Fibroblast of skin of back (primary cell): ENCODE data around the gene CHGA.

Experiments used
- DNase-seq: peaks from one replicate; pipeline ENCODE4 v3.0.0-alpha.2; 2013

Gene CHGA

DNA sequence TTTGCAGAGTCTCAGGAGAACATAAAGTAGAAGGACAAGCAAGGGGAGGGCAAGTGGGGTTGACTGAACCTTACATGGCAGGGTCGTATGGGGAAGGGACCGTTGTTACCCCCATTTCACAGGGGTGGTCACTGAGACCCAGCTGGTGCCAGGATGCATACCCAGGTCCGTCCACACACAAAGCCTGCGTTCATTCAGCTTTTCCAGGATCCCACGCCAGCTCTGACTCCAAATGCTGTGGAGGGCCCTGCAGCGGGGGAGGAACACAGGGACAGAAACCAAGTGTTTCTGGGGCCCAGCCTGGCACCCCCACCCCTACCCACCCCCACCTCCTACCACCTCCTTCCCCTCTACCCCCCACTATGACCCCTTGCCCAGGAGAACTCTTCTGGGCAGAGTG lies 16.5 kb upstream of the CHGA start:
- DNase-seq = no peak

DNA sequence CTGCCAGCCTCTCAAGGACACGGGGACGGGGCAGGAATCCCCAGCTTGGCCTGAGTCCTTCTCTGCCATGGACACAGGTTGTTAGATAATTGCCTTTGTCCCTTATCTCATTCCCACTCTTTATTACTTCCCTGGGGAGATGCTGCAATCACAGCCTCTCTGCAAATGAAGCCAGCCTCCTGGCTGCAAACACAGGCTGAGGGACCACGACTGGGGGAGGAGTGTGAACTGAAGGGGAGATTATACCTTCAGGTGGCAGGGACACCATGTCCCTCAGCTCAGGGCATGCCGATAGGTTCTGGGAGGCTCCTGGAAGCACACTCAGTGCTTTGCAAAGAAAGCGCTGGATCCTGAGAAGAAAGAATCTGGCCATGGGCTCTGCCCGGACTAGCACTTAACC lies 16.1 kb upstream of the CHGA start:
- no peak for DNase-seq

DNA sequence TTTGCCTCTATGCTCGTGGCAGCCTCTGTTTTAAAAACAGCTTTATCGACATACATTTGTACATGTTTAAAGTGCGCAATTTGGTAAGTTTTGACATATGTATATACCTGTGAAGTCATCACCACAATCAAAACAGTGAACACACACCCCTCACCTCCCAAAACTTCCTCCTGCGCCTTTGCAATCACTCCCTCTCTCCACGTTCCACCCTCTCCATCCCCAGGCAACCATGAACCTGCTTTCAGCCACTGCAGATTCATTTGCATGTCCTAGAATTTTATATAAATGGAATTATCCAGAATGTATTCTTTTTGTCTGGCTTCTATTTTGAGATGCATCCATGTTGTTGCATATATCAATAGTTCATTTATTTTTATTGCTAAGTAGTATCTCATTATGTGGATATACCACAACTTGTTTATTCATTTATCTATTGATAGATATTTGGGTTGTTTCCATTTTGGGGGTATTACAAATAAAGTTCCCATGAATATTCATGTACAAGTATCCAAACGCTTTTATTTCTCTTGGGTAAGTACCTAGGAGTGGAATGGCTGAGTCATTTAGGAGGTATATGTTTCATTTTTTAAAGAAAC lies 15.5 kb upstream of the CHGA start:
- no peak for DNase-seq

DNA sequence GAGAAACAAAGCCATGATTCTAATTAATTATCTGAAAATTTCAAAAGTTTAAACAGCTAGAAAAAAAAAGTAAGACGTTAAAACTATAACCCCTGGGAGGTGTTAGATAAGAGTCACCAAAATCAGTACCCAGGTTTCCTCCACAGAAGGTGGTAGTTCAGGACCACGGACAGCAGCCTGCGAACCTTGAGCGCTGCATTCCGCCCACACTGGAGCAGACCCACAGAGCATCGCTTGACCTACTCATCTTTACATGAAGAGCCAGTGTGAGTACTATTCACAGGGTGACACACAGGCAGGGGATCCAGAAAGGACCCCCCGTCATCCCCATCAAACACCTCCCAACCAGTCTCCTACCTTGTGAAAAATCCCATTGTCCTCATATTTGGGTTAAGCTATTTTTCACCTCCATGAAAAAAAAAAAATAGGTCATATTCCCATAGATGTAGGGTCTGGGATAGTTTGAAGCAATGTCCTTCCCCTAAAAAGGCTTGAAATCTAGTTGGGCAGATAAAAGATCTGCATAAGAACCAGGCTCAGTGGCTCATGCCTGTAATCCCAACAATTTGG lies 8.8 kb upstream of the CHGA start:
- peak; percentile 30 for DNase-seq

DNA sequence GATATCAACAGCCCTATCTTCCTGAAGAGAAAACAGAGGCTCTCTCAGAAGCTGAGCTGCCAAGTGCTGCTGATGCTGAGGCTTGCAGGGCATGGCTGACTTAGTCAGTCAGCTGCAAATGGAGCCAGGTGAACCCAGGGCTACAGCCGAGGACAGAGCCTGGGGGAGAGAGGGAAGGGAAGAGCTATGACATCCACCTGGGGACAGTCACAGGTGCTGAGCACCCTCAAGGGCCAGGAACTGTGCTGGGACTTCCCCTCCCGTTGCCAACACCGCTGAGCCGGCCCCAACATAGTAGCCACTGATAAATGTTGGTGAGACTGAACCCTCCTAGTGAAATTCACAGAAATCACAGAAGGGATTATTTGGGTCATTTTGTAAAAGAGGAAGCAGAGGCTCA lies 6.7 kb upstream of the CHGA start:
- DNase-seq = no peak

DNA sequence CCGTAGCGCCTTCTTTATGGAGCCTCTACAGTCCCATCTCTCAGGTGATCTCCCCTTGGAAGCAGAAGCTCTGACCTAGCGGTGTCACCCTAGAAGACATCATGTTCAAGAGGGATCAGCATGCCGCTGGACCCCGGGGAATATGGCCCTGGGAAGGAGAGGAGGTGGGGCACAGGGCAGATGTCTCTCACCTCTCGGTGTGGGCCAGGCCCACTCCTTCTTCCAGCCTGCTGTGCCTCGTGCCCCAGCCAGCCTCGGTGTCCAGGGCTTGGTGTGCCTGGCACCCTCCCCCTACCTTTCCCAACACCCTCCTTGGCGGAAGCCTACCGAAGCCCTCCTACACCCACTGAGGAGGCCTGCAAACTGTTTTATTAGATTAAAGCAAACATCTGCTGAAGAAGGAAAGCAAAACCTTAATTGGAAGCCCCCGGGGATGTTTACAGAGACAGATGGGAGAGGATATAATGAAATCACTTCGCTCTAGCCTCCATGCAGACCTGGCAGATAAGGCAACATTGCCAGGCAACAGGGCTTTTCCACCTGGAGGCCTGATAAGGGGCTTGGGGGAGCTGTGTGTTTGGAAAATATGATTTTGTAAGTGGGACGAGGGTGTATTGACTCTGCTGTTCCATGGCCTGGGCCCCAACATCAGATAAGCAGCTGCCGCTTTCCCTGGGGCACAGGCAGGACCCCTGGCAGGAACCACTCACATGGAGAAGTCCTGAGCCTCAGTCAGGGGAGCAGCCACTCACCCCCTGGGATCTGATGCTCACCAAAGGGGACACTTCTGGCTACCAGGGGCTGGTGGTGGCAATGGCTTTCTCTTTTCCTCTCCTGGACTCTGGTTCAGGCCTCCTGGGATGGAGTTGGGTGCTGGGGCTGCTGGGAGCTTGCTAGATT lies 5.7 kb upstream of the CHGA start:
- DNase-seq = no peak

DNA sequence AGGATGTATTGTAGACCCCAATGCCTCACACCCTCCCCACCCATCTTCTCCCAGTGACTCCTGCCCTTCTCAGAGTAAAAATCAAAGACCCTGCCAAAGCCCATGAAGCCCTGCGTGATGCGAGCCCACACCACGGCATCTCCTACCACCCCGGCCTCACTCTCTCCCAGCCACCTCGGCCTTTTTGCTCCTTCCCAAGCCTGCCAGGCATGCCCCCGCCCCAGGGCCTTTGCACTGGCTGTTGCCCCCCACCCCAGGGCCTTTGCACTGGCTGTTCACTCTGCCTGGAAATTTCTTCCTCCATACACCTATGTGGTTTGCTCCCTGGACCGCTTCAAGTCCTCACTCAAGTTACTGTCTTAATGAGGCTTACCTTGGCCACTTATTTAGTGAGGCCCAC lies 5.0 kb upstream of the CHGA start:
- no peak for DNase-seq

DNA sequence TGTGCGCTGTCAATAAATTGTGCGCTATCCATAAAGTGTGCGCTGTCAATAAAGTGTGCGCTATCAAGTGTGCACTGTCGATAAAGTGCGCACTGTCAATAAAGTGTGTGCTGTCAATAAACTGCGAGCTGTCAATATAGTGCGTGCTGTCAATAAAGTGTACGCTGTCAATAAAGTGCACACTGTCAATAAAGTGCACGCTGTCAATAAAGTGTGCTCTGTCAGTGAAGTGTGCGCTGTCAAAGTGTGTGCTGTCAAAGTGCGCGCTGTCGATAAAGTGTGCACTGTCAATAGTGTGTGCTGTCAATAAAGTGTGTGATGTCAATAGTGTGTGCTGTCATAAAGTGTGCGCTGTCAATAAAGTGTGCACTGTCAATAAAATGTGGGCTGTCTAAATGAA lies 2.9 kb upstream of the CHGA start:
- no peak for DNase-seq

DNA sequence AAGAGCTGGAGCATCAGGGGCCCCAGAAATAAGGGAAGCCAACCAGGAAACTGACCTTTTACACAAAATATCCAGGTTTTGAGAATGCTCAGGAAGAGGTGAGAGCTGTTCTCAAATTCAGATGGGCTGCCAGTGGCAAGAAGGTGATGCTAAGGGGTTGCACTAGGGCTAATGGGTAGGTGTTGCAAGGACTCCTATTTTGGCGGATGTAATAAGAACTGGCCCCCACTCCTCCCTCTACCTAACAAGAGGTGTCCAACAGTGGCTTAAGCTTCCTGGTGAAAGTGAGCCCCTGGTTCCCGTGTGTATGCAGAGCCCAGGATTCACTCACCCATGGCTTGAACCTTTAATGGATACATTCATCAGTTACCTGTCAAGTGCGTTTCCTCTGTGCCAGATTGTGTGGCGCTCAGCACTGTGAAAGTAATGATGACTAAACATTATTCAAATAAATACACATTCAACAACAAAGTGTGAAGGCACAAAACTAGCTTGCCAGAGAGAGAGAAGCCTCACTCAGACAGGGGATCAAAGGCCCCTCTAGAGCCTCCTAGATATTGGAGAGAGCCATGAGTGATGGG lies 705 bp upstream of the CHGA start:
- DNase-seq = no peak

DNA sequence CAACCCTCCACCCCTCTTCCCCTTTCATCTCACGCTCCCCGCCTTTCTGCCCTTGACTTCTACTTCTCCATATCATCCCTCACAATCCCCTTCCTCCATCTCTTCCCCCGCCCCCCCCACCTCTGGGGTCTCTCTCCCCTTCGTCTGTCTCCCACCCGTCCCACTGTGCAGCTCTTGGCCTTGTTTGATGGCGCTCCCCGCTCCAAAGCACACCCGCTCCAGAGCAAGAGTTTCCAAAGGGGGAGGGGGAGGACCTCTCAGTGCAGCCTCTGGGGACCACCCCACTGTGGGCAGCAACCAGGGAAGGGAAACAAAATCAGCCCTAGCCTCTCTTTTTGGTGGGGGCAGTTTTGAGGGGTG lies 774 bp downstream of the CHGA start:
- no peak for DNase-seq

DNA sequence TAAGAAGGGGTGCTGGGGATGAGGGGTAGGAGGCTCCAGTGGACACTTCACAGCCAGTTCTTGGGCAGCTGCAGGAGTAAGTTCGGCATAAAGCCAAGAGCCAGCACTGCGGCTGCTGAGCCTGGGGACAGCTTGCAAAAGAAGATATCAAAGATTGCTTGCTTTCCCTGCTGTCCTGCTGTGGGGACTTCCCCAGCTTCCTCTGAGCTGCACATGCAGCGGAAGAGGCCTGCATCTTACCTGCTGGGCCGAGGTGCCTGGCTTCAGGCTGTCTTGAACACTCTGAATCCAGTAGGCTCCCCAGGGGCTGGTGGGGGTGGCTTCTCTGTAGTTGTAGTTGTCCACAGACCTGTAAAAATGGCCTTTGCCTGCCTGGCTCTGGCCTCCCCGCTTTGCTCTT lies 1.3 kb downstream of the CHGA start:
- DNase-seq = no peak

DNA sequence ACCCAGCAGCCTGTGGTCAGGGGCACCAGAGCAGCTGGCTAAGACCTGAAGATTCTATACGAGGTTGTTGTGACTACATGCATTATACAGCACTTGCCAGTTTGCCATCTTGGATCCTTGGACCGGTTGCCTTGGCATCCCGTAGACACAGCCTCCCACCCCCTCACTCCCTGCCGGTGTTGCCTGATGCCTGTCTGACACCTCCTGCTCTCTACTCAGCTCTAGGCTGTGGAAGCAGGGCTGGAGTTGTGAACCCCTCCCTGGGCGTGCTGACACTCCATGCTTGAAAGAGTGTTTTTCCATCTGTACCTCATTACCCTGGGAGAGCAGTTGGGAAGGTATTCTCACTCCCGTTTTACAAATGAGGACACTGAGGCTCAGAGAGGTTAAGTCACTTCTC lies 2.5 kb downstream of the CHGA start:
- DNase-seq = no peak

DNA sequence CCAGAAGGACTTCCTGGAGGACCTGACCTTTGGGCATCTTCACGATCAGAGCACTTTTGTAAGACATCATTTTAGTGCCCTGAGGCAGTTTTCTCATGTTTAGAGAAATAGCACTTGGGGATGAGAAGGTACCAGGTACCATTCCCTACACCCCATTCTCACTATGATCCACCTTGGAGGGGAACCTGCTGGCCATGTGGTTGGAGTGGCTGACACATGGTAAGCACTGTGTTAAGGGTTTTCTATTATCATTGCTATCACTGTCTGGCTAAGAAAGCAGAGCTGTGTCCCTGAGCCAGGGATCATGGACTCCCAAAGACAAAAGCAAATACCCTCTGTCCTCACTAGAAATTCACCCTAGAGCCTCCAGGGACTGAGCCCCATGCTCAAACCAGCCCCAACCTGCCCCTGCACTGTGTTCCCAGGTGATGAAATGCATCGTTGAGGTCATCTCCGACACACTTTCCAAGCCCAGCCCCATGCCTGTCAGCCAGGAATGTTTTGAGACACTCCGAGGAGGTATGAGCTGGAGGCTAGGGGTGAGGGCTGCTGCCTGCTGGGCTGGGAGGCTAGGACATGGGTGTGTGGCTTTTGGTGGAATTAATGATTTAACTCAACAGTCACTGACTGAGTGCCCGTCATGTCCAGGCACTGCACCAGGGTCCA lies 3.4 kb downstream of the CHGA start:
- DNase-seq = no peak

DNA sequence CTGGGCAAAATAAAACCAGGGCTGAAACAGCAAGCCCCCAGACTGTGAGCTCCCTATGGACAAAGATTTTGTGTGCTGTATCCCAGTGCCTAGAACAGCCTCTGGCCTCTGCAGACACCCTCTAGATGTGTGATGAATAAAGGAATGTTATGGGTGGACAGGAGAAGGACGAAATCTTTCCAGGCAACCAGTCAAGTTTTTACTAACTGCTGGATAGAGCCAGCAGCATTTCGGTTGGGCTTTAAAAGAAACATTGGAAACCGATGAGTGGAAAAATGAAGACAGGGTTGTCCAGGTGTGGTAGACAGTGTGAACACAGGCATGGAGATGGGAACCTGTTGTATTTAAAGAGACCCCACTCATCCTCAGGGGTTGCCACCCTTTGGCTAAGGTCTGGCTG lies 4.0 kb downstream of the CHGA start:
- no peak for DNase-seq

DNA sequence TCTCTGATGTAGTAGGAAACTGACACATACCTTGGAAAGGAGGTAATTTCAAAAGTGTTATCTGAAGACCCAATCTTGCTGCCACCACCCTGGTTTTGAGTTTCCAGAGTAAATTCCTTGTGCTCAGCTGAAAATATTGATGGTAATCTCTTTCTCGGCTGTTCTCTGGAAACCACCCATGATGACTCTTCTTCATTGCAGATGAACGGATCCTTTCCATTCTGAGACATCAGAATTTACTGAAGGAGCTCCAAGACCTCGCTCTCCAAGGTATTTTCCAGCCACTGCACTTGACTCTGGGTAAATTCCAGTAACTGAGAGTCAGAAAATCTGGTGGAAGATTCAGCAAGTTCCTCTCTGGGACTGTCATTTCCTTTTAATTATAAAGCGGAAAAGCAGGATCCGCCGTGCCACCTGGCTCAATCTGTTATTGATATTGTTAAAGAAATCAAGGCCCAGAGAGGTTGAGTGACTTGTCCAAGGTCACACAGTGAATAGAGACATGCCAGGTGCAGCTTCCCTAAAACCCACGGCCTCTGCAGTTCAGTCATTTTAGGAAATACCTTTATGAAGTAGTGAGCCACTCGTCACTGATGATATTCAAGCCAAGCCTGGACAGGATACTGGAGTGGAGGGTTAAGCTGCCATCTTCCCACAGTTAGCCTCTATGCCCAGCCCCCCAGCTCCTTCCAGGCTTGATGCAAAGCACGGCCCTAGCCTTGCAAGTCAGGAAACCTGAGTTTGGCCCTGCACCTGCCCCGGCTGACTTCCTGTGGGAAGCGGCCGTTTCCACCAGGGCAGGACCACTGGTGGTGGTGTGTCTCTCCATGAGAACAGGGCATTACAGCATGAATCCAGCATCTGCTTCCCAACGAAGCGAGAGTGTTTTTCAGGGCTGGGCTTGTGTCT lies 4.7 kb downstream of the CHGA start:
- no peak for DNase-seq

DNA sequence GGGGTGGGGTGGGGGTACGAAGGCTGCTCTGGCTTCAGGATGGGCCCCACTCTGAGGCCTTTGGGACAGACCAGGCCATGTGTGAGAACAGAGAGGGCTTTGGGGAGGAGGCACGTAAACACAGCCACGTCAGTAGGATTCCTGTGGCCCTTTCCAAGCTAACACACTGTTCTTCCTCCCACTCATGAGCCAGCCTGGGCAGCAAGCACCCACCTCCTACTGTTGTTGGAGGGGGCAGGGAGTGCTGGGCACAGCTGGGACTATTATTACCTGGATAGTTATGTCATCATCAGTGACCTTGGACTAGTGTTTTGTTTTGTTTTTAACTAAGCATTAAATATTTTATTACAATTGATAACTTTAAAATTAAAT lies 5.3 kb downstream of the CHGA start:
- no peak for DNase-seq

DNA sequence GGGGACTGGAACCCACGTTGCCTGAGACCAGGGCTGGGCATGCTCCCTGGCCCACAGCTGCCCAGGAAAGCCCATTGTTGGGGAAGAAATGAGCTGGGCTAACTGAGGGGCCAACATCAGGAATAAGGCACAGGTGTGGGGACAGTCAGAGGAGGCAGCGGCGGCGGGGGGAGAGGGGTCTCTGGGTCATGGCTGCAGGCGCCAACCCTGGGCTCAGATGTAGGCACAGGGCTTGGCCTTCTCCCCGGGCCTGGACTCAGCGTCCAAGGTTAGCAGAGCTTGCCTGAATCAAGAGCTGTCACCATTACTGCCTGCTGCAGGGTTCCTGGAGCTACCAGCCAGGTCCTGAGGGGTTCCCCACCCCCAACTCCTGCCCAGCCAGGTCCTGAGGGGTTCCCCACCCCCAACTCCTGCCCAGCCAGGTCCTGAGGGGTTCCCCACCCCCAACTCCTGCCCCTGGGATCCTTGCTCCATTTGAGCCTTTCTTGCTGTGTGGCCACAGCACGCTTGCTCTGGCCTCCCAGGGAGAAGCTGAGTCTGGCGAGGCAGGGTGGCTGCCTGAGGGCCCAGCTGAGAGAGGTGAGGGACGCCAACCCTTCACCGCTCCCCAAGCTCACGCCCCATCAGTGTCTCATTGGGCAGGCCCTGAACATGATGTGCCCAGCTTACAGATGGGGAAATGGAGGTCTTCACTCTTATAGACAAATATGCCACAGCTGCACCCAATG lies 6.2 kb downstream of the CHGA start:
- no peak for DNase-seq

DNA sequence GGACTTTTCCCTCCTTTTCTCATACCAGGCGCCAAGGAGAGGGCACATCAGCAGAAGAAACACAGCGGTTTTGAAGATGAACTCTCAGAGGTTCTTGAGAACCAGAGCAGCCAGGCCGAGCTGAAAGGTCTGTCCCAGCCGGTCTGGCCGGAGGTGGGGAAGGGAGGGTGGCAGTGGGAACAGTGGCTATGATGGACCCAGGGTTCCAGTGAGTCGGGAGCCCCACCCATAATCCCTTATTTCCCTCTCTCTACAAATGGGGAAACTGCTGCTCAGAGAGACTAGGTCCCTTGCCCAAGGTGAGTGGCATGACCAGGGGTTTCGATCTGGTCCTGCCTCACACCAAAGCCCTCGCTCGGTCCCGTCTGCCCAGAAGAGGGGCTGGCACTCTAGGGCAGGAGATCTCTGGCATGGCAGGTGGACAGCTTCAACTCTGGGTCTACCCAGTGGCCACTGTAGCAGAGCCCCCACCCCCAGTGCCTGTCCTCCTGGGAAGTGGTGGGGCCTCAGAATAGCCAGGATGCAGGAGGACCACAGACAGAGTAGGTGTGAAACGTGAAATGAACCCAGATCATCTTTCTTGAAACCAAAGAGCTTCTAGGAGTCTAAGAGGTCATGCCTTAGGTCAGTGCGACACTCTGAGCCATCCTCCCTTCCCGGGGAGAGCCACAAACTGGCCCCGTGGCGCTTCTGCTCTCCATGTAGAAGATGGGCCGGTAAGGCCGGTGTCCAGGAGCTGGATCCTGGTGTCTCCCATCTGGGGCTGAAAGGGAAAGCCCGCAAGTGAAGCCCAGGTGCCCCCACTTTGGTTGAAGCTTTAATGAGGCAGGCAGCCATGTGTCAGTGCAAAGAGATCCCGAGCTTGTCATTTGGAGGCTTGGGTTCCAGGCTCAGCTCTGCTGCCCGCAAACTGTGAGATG lies 7.0 kb downstream of the CHGA start:
- no peak for DNase-seq

DNA sequence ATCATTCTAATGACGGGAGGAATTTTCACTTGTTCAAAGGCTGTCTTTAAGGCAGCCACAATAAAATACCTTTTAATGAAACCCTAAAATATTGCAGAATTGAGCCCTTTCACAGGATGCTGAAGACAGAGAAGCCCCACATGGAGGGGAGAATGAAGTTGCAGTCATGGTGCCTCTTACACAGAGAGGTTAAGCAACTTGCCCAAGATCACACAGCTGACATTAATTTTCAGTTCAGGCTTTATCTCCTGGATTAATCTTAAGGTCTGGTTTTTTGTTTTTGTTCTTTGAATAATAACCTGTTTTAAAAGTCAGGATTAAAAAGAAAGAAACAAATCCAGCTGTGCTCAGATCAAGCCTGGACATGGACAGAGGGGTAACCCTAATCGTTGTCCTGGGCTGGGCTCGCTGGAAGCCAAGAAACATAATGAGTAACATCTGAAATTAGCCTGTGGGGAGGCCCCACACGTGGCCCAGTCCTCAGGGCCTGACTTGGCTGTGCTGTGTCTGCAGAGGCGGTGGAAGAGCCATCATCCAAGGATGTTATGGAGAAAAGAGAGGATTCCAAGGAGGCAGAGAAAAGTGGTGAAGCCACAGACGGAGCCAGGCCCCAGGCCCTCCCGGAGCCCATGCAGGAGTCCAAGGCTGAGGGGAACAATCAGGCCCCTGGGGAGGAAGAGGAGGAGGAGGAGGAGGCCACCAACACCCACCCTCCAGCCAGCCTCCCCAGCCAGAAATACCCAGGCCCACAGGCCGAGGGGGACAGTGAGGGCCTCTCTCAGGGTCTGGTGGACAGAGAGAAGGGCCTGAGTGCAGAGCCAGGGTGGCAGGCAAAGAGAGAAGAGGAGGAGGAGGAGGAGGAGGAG lies 8.0 kb downstream of the CHGA start:
- no peak for DNase-seq
